ENCODE measurements around the gene RAB29. TPM values are rescaled to one million over a fixed set of nuclear protein-coding genes. Genes with fewer than 3 reads are reported as not detected.

RAB29 gene
- total RNA-seq, 1 experiment from 2014 or later = 11.0 TPM

GRCh38 chr1:205809942-205810345 is 34.7 kb upstream of the RAB29 start (continued):
- TF ChIP-seq ZNF512 (CRISPR knock-in tag; IDR thresholded peaks at IDR 0.05; ENCODE audit: borderline replicate concordance) (no peak), ZNF121 (CRISPR knock-in tag; IDR thresholded peaks at IDR 0.05) (no peak), NFATC4 (CRISPR knock-in tag; IDR thresholded peaks at IDR 0.05) (no peak), ESRRA (CRISPR knock-in tag; IDR thresholded peaks at IDR 0.05; ENCODE audit: borderline replicate concordance) (no peak), NR2C2 (CRISPR knock-in tag; IDR thresholded peaks at IDR 0.05) (no peak), IRF1 (CRISPR knock-in tag; IDR thresholded peaks at IDR 0.05) (no peak), ATF6 (CRISPR knock-in tag; IDR thresholded peaks at IDR 0.05) (no peak), ZBTB21 (CRISPR knock-in tag; IDR thresholded peaks at IDR 0.05; ENCODE audit: borderline replicate concordance) (no peak), FOXP1 (CRISPR knock-in tag; IDR thresholded peaks at IDR 0.05; ENCODE audit: borderline replicate concordance) (no peak), RELA (CRISPR knock-in tag; IDR thresholded peaks at IDR 0.05; ENCODE audit: borderline replicate concordance) (no peak), FOXP4 (CRISPR knock-in tag; IDR thresholded peaks at IDR 0.05) (no peak), ZNF317 (CRISPR knock-in tag; IDR thresholded peaks at IDR 0.05; ENCODE audit: borderline replicate concordance, low read depth) (no peak), NR1H2 (CRISPR knock-in tag; IDR thresholded peaks at IDR 0.05) (no peak)

GRCh38 chr1:205809469-205809868 is 34.2 kb upstream of the RAB29 start:
- Mint-ChIP-seq H3K27me3 (ENCODE audit: low read depth) (peaks cover 10% of the 10 kb centered on the region; the same call in 1 of the 2 replicates), H3K4me3 (no peak overlapping the region), H3K27ac (no peak overlapping the region), H3K36me3 (peaks cover 29% of the 10 kb centered on the region), H3K4me1 (peaks cover 35% of the 10 kb centered on the region), H3K9me3 (no peaks in the 10 kb centered on the region)
- CTCF ChIA-PET = interaction anchor here (1.8 to 3.3 kb wide), 3 partner anchors 34 to 168 kb away, joined by 6 to 27 read pairs (median 7); no protein-coding TSS in a partner anchor
- DNase-seq (ENCODE audit: low spot score) (no peak), ATAC-seq (no peak)
- POLR2A ChIA-PET = no interaction called here
- TF ChIP-seq TEAD1 (CRISPR knock-in tag; IDR thresholded peaks at IDR 0.05) = no peak
- TF ChIP-seq STAT6 (CRISPR knock-in tag; conservative IDR thresholded peaks at IDR 0.05; ENCODE audit: low read depth) = no peak
- TF ChIP-seq E2F1 (CRISPR knock-in tag; IDR thresholded peaks at IDR 0.05) = no peak
- no peak for TF ChIP-seq FOXJ3 (CRISPR knock-in tag; IDR thresholded peaks at IDR 0.05; ENCODE audit: borderline replicate concordance)
- no peak for TF ChIP-seq E2F5 (CRISPR knock-in tag; IDR thresholded peaks at IDR 0.05)
- TF ChIP-seq GABPB1 (CRISPR knock-in tag; IDR thresholded peaks at IDR 0.05) = no peak
- no peak for TF ChIP-seq NFATC4 (CRISPR knock-in tag; IDR thresholded peaks at IDR 0.05)
- no peak for TF ChIP-seq ZNF425 (CRISPR knock-in tag; conservative IDR thresholded peaks at IDR 0.05)
- TF ChIP-seq TCF7 (CRISPR knock-in tag; IDR thresholded peaks at IDR 0.05; ENCODE audit: low read depth) = no peak
- no peak for TF ChIP-seq ELF4 (CRISPR knock-in tag; IDR thresholded peaks at IDR 0.05; ENCODE audit: low read depth)
- no peak for TF ChIP-seq ZNF219 (CRISPR knock-in tag; IDR thresholded peaks at IDR 0.05; ENCODE audit: borderline replicate concordance)
- no peak for TF ChIP-seq KAT7 (CRISPR knock-in tag; IDR thresholded peaks at IDR 0.05; ENCODE audit: borderline replicate concordance)

Data from WTC11 (cell line).